Body of pancreas (tissue), 4 donors: ENCODE measurements around the gene HSDL2.

ENCODE experiments used
- POLR2A ChIP-seq, 3 donors: fragments of 450-650 bp; IDR thresholded peaks; one replicate each; pipeline ENCODE4 v1.6.1; 2016; ENCODE audit warnings: antibody characterized with exemption in 3 of 3, mild to moderate bottlenecking in 2 of 3
- TF ChIP-seq, protein P1 (sequence below), 7 experiments: fragments of 450-650 bp in 4 of 7; fragments of 200-600 bp in 3 of 7; sonication (generic) in 3 of 7; IDR thresholded peaks; one replicate each; pipeline ENCODE4 v1.5.1; 2016 to 2019; ENCODE audit warnings: antibody characterized with exemption in 7 of 7

DNA sequence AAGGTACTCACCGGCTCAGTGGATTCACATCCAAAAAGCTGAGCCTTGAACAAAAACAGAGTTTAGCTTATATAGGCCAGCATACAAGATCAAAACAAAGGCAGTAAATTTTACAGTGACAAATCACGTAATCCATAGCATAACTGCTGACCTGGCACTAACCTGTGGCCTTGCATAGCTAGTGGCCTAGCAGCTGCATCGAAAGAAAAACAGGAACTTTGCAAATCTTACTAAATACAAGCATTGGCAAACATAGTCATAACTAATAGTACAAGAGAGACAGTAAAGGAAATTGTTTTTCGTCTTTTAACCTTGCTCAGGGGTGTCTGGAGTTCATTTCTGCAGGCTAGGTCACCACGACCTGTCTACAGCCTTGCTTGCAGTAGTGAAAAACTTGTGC, 4.8 kb downstream of the HSDL2 start:
- TF ChIP-seq, protein P1, sequence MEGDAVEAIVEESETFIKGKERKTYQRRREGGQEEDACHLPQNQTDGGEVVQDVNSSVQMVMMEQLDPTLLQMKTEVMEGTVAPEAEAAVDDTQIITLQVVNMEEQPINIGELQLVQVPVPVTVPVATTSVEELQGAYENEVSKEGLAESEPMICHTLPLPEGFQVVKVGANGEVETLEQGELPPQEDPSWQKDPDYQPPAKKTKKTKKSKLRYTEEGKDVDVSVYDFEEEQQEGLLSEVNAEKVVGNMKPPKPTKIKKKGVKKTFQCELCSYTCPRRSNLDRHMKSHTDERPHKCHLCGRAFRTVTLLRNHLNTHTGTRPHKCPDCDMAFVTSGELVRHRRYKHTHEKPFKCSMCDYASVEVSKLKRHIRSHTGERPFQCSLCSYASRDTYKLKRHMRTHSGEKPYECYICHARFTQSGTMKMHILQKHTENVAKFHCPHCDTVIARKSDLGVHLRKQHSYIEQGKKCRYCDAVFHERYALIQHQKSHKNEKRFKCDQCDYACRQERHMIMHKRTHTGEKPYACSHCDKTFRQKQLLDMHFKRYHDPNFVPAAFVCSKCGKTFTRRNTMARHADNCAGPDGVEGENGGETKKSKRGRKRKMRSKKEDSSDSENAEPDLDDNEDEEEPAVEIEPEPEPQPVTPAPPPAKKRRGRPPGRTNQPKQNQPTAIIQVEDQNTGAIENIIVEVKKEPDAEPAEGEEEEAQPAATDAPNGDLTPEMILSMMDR (IDR thresholded peaks at IDR 0.05) = no peak
- TF ChIP-seq POLR2A (IDR thresholded peaks at IDR 0.05) = no peak
